Sigmoid colon (tissue), 4 donors: ENCODE data around the gene SH2D7.

ENCODE experiments used
- EP300 ChIP-seq, 4 donors: sonication (generic); formaldehyde crosslinking; IDR thresholded peaks; one replicate each; pipeline ENCODE4 v1.6.1; 2017; ENCODE audit warnings: antibody characterized with exemption in 4 of 4
- POLR2A ChIP-seq, 2 donors: fragments of 450-650 bp; IDR thresholded peaks; one replicate each; pipeline ENCODE4 v1.6.1; 2016; ENCODE audit warnings: antibody characterized with exemption in 2 of 2, mild to moderate bottlenecking in 2 of 2, moderate library complexity in 2 of 2
- POLR2AphosphoS5 ChIP-seq, 4 donors: sonication (generic); formaldehyde crosslinking; IDR thresholded peaks; one replicate each; pipeline ENCODE4 v1.6.1; 2017; ENCODE audit warnings: antibody characterized with exemption in 4 of 4
- TF ChIP-seq, protein P1 (sequence below), 4 experiments: fragments of 450-650 bp in 3 of 4; fragments of 200-600 bp in 1 of 4; IDR thresholded peaks; one replicate each; pipeline ENCODE4 v1.5.1; 2016 to 2019; ENCODE audit warnings: antibody characterized with exemption in 4 of 4, mild to moderate bottlenecking in 3 of 4, moderate library complexity in 2 of 4

DNA sequence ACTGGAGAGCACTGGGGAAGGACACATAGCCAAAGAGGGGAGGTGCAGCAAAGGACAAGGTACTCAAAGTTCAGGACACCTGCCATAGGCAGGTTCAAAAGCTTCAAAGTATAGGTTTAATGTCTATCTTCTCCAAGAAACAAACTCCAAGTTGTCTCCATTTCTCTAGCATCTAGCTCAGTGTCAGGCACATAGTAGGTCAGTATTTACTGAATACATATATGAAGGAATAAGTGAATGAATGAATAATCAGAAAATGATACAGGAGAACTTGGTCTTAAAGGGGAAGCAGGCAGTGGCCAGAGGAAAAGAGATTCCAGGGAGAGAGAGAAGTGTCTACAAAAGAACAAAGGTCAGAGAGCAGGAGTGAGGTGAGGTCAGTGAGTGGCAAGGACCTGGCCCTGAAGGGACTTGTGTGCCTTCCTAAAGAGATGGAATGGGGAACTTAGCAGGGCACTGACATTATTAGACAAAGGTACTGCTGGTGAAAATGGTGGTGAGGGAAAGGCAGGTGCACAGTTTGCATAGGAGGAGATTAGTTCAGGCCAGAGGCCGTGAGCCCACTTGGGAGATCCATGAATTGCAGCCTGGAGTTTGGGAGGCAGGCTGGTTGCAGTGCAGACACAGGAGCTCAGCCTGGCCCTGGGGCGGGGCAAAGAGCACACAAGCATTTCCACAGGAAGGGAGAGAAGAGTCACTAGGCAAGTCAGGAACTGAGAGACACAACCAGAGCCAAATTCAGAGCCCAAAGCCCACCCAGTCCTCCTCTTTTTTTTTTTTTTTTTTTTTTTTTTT lies 36.2 kb upstream of the SH2D7 start:
- TF ChIP-seq, protein P1, sequence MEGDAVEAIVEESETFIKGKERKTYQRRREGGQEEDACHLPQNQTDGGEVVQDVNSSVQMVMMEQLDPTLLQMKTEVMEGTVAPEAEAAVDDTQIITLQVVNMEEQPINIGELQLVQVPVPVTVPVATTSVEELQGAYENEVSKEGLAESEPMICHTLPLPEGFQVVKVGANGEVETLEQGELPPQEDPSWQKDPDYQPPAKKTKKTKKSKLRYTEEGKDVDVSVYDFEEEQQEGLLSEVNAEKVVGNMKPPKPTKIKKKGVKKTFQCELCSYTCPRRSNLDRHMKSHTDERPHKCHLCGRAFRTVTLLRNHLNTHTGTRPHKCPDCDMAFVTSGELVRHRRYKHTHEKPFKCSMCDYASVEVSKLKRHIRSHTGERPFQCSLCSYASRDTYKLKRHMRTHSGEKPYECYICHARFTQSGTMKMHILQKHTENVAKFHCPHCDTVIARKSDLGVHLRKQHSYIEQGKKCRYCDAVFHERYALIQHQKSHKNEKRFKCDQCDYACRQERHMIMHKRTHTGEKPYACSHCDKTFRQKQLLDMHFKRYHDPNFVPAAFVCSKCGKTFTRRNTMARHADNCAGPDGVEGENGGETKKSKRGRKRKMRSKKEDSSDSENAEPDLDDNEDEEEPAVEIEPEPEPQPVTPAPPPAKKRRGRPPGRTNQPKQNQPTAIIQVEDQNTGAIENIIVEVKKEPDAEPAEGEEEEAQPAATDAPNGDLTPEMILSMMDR (IDR thresholded peaks at IDR 0.05): no peak
- TF ChIP-seq EP300 (IDR thresholded peaks at IDR 0.05) (no peak), POLR2AphosphoS5 (IDR thresholded peaks at IDR 0.05) (no peak), POLR2A (IDR thresholded peaks at IDR 0.05) (no peak)
